Psoas muscle (tissue), 8 donors: ENCODE data around the gene LCE4A. TPM values are rescaled to one million over a fixed set of nuclear protein-coding genes. Genes with fewer than 3 reads are reported as not detected.

Source experiments
- ATAC-seq, 4 donors: fragments of 200-7000 bp; cut with Tn5 transposase; one replicate each; pipeline ENCODE4 v1.9.1; 2020; ENCODE audit warnings: moderate library complexity in 3 of 4, mild to moderate bottlenecking in 2 of 4
- DNase-seq, 2 donors: peaks; one replicate each; pipeline ENCODE4 v3.0.0-alpha.2; 2020
- H3K27ac ChIP-seq: fragments of 200-600 bp; one replicate; pipeline ENCODE4 v1.8.0; 2022
- H3K27me3 ChIP-seq, 3 donors: fragments of 200-600 bp in 1 of 3; one replicate each; pipeline versions ENCODE4 v1.6.1 to v1.8.0; 2013 to 2022; ENCODE audit warnings: low read length in 2 of 3, mild to moderate bottlenecking in 2 of 3, moderate library complexity in 1 of 3; ENCODE audit not compliant: insufficient read depth in 3 of 3
- H3K36me3 ChIP-seq, 2 donors: fragments of 200-600 bp in 1 of 2; one replicate each; pipeline versions ENCODE4 v1.6.1 to v1.8.0; 2013 to 2022; ENCODE audit warnings: low read depth in 1 of 2, mild to moderate bottlenecking in 1 of 2, moderate library complexity in 1 of 2; ENCODE audit not compliant: insufficient read depth in 1 of 2
- H3K4me1 ChIP-seq: fragments of 200-600 bp; one replicate; pipeline ENCODE4 v1.8.0; 2022
- H3K4me3 ChIP-seq: fragments of 200-600 bp; one replicate; pipeline ENCODE4 v1.8.0; 2022; ENCODE audit warnings: mild to moderate bottlenecking
- H3K9me3 ChIP-seq: fragments of 200-600 bp; one replicate; pipeline ENCODE4 v1.8.0; 2022
- CTCF ChIP-seq: fragments of 200-600 bp; IDR thresholded peaks from one replicate; pipeline ENCODE4 v1.8.0; 2022; ENCODE audit warnings: antibody characterized with exemption
- WGBS, 3 donors: extraction: QIAGEN DNeasy Blood & Tissue Kit; methylation state at CpG; one replicate each; pipeline versions ENCODE4 v1.1.6 to v1.1.7; 2013; 5-methylcytosine and 5-hydroxymethylcytosine counted together
- intact Hi-C, 2 donors: fragments of 100-400 bp; cut with DNase I; formaldehyde crosslinking; loops; one replicate each; pipeline versions ENCODE4 v1.11.0 to v1.14.2; 2022
- polyA plus RNA-seq, 3 donors: library from polyadenylated mRNA; stranded (reverse); fragments of 200-250 nt; gene quantifications; one replicate each; pipeline ENCODE4 v1.2.3, GENCODE V29; 2013
- total RNA-seq, 4 donors: library from RNA; stranded (reverse); fragmentation: NEBNext Ultra II Directional in 2 of 4; extraction: Animal tissue kit (Norgen Biotek cat#: 25700) in 2 of 4; gene quantifications; one replicate each; pipeline versions ENCODE4 v1.2.1 to v1.2.4, GENCODE V29; 2021 to 2023
- donor health status: healthy with polysubstance abuse.
- donor health status: DM: no; HTN: no; CAD: no; lungs with moderate emphysema.
- donor health status: Bipolar disorder and iron deficiency.
- donor health status: healthy.
- donor health status: DM: yes; HTN: yes; CAD: no.
- donor health status: DM: no; HTN: no; CAD: no.
- donor health status: DM: no; HTN: no; CAD: no.
- donor health status: DM: yes; HTN: yes; CAD: no.

Gene LCE4A
- total and polyA plus RNA-seq, 7 donors: not detected

- no peaks in the 10 kb centered on the region for H3K36me3 ChIP-seq
- WGBS, 3 donors: 41 to 44% (median 41%) methylated on average over 4 of the region's 4 CpGs
- TF ChIP-seq CTCF: no peak
- H3K27me3 ChIP-seq: no peaks in the 10 kb centered on the region
- no peaks in the 10 kb centered on the region for H3K4me1 ChIP-seq
- DNase-seq (no peak), ATAC-seq (no peak)
- no peaks in the 10 kb centered on the region for H3K9me3 ChIP-seq
- intact Hi-C loops: no loop called here
- no peak within 1 kb of the TSS for H3K27ac ChIP-seq
- no peak within 1 kb of the TSS for H3K4me3 ChIP-seq
Measured at GRCh38 chr1:152697701-152698600, 10.0 kb upstream of the LCE4A start, which contains the start of gene LCE2A. LCE2A (plus strand) TSS chr1:152698345; CDS start chr1:152698902, 557 bp downstream.

GRCh38 chr1:152699746-152700145 is 8.2 kb upstream of the LCE4A start:
- intact Hi-C loops: no loop called here
- TF ChIP-seq CTCF: no peak
- Histone ChIP-seq H3K27me3 (no peaks in the 10 kb centered on the region), H3K36me3 (no peaks in the 10 kb centered on the region), H3K4me1 (no peaks in the 10 kb centered on the region), H3K27ac (no peak overlapping the region), H3K4me3 (no peak overlapping the region), H3K9me3 (no peaks in the 10 kb centered on the region)
- 69 to 72% (median 70%) methylated on average over 4 of the region's 4 CpGs for WGBS, 3 donors
- no peak for DNase-seq
- no peak for ATAC-seq

- Histone ChIP-seq H3K9me3 (peaks cover 9% of the 10 kb centered on the region), H3K27me3 (no peaks in the 10 kb centered on the region), H3K4me1 (no peaks in the 10 kb centered on the region), H3K4me3 (no peak overlapping the region), H3K27ac (no peak overlapping the region), H3K36me3 (no peaks in the 10 kb centered on the region)
- no peak for TF ChIP-seq CTCF
- intact Hi-C loops: no loop called here
- DNase-seq (no peak), ATAC-seq (no peak)
Measured at GRCh38 chr1:152718238-152718637, 10.3 kb downstream of the LCE4A start.

GRCh38 chr1:152725261-152725660 is 17.3 kb downstream of the LCE4A start:
- intact Hi-C loops: no loop called here
- Histone ChIP-seq H3K4me1 (no peaks in the 10 kb centered on the region), H3K27me3 (no peaks in the 10 kb centered on the region), H3K36me3 (no peaks in the 10 kb centered on the region), H3K27ac (no peak overlapping the region), H3K4me3 (no peak overlapping the region), H3K9me3 (no peaks in the 10 kb centered on the region)
- DNase-seq: no peak
- no peak for TF ChIP-seq CTCF
- no peak for ATAC-seq

GRCh38 chr1:152728986-152729385 is 21.0 kb downstream of the LCE4A start:
- Histone ChIP-seq H3K27ac (no peak overlapping the region), H3K27me3 (no peaks in the 10 kb centered on the region), H3K4me1 (no peaks in the 10 kb centered on the region), H3K9me3 (no peaks in the 10 kb centered on the region), H3K36me3 (no peaks in the 10 kb centered on the region), H3K4me3 (no peak overlapping the region)
- intact Hi-C loops: no loop called here
- WGBS, 3 donors: 81 to 93% (median 82%) methylated on average over 1 of the region's 1 CpG
- ATAC-seq: no peak
- TF ChIP-seq CTCF: no peak
- no peak for DNase-seq
